H1 (cell line): ENCODE measurements around the gene UBE2D2. TPM values are rescaled to one million over a fixed set of nuclear protein-coding genes. Genes with fewer than 3 reads are reported as not detected.

Experiments
- GTF2F1 ChIP-seq: IDR thresholded peaks from 2 replicates; pipeline ENCODE4 v1.6.1; 2012; ENCODE audit warnings: low read depth, low read length, improper control_type of control experiment, borderline replicate concordance
- JUN ChIP-seq: IDR thresholded peaks from 2 replicates; pipeline ENCODE4 v1.6.1; 2011; ENCODE audit warnings: low read depth, mild to moderate bottlenecking, improper control_type of control experiment, low read length
- JUND ChIP-seq: IDR thresholded peaks from 2 replicates; pipeline ENCODE4 v1.6.1; 2011; ENCODE audit warnings: mild to moderate bottlenecking, improper control_type of control experiment, low read length
- KDM5A ChIP-seq: fragments of 200-600 bp; IDR thresholded peaks from 2 replicates; pipeline ENCODE4 v1.7.1; 2012; ENCODE audit warnings: mild to moderate bottlenecking, low read length, inconsistent platforms, mixed read lengths
- RFX5 ChIP-seq: IDR thresholded peaks from 2 replicates; pipeline ENCODE4 v1.6.1; 2011; ENCODE audit warnings: low read depth, low read length, improper control_type of control experiment, borderline replicate concordance
- SAP30 ChIP-seq: fragments of 300-600 bp; sonication (generic); IDR thresholded peaks from 2 replicates; pipeline ENCODE4 v1.7.1; 2012; ENCODE audit warnings: low read length, moderate library complexity, mild to moderate bottlenecking, inconsistent platforms; ENCODE audit not compliant: insufficient read depth, insufficient replicate concordance
- polyA plus RNA-seq, 7 experiments: library from polyadenylated mRNA; depleted of rRNA in 3 of 7; stranded (reverse) in 5 of 7; unstranded in 2 of 7; fragments of >200 nt in 5 of 7; fragments of 200-250 nt in 2 of 7; gene quantifications; 1 replicate in 5 of 7; 2 replicates in 1 of 7; 4 replicates in 1 of 7; pipeline versions ENCODE4 v1.2.1 to v1.2.3, GENCODE V29; 2011 to 2013; ENCODE audit warnings: missing spikeins in 2 of 7, mixed read lengths in 2 of 7
- total RNA-seq: library from RNA; stranded (reverse); fragmentation: NEBNext Ultra II Directional; extraction: Animal tissue kit (Norgen Biotek cat#: 25700); gene quantifications from 2 replicates; pipeline ENCODE4 v1.2.1, GENCODE V29; 2021

Gene UBE2D2
- total and polyA plus RNA-seq, 2 of the 8 experiments (the other 6 are each of a cell fraction or from before 2014, with no cell fraction given), result 66.9 to 203 TPM

DNA sequence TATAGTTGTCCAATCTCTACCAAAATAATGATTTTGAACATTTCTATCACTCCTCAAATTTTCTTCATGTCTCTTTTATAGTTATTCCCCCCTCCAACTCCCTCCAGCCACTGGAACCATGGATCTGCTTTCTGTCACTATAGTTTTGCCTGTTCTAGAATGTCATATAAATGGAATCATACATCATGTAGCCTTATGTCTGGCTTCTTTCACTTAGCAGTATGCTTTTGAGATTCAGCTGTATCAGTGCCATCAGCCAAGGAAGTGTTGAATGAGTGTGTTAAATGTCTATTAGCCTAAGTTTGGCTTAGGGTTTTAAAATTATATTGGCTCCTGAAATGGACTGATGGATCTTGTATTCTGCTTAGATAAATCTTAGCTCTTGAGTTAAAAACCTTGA, 36.0 kb downstream of the UBE2D2 start (continued):
- TF ChIP-seq SAP30 (no peak), GTF2F1 (no peak), JUN (no peak), RFX5 (no peak), KDM5A (no peak), JUND (no peak)
